ENCODE data around the gene SH3GLB2.

Gene SH3GLB2

DNA sequence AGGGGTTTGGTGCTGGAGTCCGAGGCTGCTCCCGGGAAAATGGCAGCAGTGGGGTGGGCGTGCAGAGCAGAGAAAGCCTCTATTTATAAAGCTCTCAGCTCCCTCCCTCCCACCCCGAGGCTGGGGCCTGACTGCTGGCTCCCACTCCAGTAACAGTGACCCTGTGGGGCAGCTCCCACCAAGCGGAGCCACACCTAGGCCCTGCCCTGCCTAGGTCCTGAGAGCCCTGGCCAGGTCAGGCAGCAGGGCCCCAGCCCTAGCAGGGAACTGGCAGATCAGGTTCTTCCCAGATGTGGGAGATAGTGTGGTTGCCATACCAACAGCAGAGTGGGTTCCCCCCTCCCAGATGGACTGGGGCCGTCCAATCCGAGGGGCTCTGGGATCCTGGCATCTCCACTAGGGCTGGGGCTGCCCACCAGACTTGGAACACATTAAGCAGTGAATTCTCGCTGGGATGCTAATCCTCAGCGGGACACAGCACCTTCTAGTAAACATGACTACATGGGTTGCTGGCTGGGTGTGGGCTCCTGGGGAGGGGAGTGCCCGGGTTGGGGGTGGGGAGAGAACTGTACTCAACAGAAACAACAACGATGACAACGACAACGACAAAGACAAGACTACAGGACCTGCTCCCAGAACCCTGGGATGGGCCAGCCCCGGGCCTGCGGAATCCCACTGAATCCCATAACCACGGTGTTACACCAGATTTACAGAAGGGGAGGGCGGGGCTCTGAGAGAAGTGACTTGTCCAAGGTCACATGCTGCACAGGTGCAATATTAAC, 1.5 kb downstream of the SH3GLB2 start:
- TF ChIP-seq, protein P1, sequence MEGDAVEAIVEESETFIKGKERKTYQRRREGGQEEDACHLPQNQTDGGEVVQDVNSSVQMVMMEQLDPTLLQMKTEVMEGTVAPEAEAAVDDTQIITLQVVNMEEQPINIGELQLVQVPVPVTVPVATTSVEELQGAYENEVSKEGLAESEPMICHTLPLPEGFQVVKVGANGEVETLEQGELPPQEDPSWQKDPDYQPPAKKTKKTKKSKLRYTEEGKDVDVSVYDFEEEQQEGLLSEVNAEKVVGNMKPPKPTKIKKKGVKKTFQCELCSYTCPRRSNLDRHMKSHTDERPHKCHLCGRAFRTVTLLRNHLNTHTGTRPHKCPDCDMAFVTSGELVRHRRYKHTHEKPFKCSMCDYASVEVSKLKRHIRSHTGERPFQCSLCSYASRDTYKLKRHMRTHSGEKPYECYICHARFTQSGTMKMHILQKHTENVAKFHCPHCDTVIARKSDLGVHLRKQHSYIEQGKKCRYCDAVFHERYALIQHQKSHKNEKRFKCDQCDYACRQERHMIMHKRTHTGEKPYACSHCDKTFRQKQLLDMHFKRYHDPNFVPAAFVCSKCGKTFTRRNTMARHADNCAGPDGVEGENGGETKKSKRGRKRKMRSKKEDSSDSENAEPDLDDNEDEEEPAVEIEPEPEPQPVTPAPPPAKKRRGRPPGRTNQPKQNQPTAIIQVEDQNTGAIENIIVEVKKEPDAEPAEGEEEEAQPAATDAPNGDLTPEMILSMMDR (IDR thresholded peaks at IDR 0.05; ENCODE audit: low read length) = no peak
- no peak for TF ChIP-seq EZH2 (IDR thresholded peaks at IDR 0.05; ENCODE audit: borderline replicate concordance, low read length)
- peak overlapping the region; percentile 95 for H3K9ac ChIP-seq (ENCODE audit: low read length)
- H3F3A ChIP-seq (ENCODE audit: insufficient read depth, low read length) = no peaks in the 10 kb centered on the region
- H2AFZ ChIP-seq (ENCODE audit: low read length) = no peak overlapping the region
- H3K27ac ChIP-seq (ENCODE audit: low read depth, low read length, poor library complexity, severe bottlenecking) = peak overlapping the region; percentile 51
- H3K4me3 ChIP-seq (ENCODE audit: low read depth, low read length, poor library complexity, severe bottlenecking) = peak overlapping the region; percentile 91
- no peaks in the 10 kb centered on the region for H3K36me3 ChIP-seq (ENCODE audit: insufficient read depth, low read length)
- peak overlapping the region; percentile 90 for H3K4me2 ChIP-seq (ENCODE audit: low read length)
- H4K20me1 ChIP-seq (ENCODE audit: insufficient read depth, low read length) = no peaks in the 10 kb centered on the region
- no peaks in the 10 kb centered on the region for H3K9me3 ChIP-seq (ENCODE audit: low read length)
- peaks cover 12% of the 10 kb centered on the region; the same call in 1 of the 2 replicates for H3K79me2 ChIP-seq (ENCODE audit: insufficient read depth, low read length)
- H3K4me1 ChIP-seq (ENCODE audit: insufficient read depth, low read length, severe bottlenecking) = peaks cover 56% of the 10 kb centered on the region
- no peaks in the 10 kb centered on the region for H3K9me2 ChIP-seq (ENCODE audit: low read depth, low read length)
- H3K27me3 ChIP-seq (ENCODE audit: insufficient read depth, low read length) = no peaks in the 10 kb centered on the region

DNA sequence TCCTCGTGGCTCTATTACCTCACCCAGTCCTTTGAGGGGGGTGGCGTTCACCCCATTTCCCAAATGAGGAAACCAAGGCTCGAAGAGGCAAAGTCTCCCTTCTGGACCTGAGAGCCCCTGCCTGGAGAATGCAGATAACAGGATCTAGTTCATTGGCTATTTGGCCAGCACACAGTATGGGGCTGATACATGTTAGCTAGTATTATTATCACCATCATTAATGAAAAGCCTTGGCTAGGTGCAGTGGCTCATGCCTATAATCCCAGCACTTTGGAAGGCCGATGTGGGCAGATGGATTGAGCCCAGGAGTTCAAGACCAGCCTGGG, 4.3 kb downstream of the SH3GLB2 start:
- Histone ChIP-seq H3F3A (ENCODE audit: insufficient read depth, low read length) (no peaks in the 10 kb centered on the region), H3K4me2 (ENCODE audit: low read length) (no peak overlapping the region), H3K9me2 (ENCODE audit: low read depth, low read length) (no peaks in the 10 kb centered on the region), H4K20me1 (ENCODE audit: insufficient read depth, low read length) (no peaks in the 10 kb centered on the region), H3K27me3 (ENCODE audit: insufficient read depth, low read length) (no peaks in the 10 kb centered on the region), H3K4me3 (ENCODE audit: low read depth, low read length, poor library complexity, severe bottlenecking) (no peak overlapping the region), H3K9me3 (ENCODE audit: low read length) (no peaks in the 10 kb centered on the region), H3K27ac (ENCODE audit: low read depth, low read length, poor library complexity, severe bottlenecking) (no peak overlapping the region), H3K4me1 (ENCODE audit: insufficient read depth, low read length, severe bottlenecking) (peaks cover 62% of the 10 kb centered on the region), H3K36me3 (ENCODE audit: insufficient read depth, low read length) (peaks cover 4% of the 10 kb centered on the region; the same call in 1 of the 2 replicates), H2AFZ (ENCODE audit: low read length) (no peak overlapping the region), H3K79me2 (ENCODE audit: insufficient read depth, low read length) (peaks cover 12% of the 10 kb centered on the region; the same call in 1 of the 2 replicates), H3K9ac (ENCODE audit: low read length) (no peak overlapping the region)
- TF ChIP-seq, protein P1 (IDR thresholded peaks at IDR 0.05; ENCODE audit: low read length) = no peak
- no peak for TF ChIP-seq EZH2 (IDR thresholded peaks at IDR 0.05; ENCODE audit: borderline replicate concordance, low read length)

DNA sequence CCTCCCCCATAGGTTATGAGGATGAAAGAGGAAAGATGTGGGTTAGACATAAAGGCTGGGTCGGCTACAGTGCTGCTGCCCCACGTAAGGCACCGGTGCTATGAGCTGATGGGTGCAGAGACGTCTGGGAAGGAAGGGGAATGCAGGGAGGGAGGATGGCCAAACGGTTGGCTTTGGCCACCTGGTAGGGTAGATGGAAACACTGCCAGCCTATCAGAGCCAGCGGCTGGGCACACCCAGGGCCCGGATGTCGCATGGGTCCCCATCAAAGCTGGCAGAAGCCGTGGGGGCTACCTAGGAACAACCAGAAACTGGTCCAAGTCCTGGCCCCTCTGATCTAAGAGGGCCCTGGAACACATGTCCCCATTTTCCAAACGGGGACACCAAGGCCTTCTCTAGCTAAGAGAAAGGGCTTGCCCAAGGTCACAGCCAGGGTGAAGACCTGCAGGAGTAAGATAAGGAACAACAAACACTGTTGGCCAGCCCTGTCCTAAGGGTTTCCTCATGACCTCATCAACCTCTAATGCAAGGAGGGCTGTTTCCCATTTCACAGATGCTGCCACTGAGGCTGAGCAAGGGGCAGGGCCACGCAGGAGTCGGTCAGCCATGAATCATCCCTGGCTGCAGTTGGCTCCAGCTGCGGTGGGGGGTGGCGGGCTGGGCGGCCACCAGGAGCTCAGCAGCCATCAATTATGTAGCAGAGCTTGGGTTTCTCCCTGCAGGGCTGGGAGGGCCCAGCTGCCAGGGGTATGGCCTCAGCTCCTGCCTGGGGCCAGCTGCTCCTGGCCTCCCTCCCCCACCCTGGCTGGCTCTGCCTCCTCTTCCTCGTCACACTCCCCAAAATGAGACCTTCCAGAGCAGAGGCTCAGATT, 4.9 kb downstream of the SH3GLB2 start:
- peaks cover 12% of the 10 kb centered on the region; the same call in 1 of the 2 replicates for H3K79me2 ChIP-seq (ENCODE audit: insufficient read depth, low read length)
- H4K20me1 ChIP-seq (ENCODE audit: insufficient read depth, low read length) = no peaks in the 10 kb centered on the region
- no peaks in the 10 kb centered on the region for H3K9me2 ChIP-seq (ENCODE audit: low read depth, low read length)
- H3K27ac ChIP-seq (ENCODE audit: low read depth, low read length, poor library complexity, severe bottlenecking) = peak overlapping the region; percentile 67
- H3K27me3 ChIP-seq (ENCODE audit: insufficient read depth, low read length) = no peaks in the 10 kb centered on the region
- H3K9me3 ChIP-seq (ENCODE audit: low read length) = no peaks in the 10 kb centered on the region
- no peak overlapping the region for H3K4me3 ChIP-seq (ENCODE audit: low read depth, low read length, poor library complexity, severe bottlenecking)
- no peak for TF ChIP-seq EZH2 (IDR thresholded peaks at IDR 0.05; ENCODE audit: borderline replicate concordance, low read length)
- TF ChIP-seq, protein P1 (IDR thresholded peaks at IDR 0.05; ENCODE audit: low read length) = no peak
- H3K4me2 ChIP-seq (ENCODE audit: low read length) = no peak overlapping the region
- H3K4me1 ChIP-seq (ENCODE audit: insufficient read depth, low read length, severe bottlenecking) = peaks cover 57% of the 10 kb centered on the region
- H3F3A ChIP-seq (ENCODE audit: insufficient read depth, low read length) = no peaks in the 10 kb centered on the region
- H2AFZ ChIP-seq (ENCODE audit: low read length) = no peak overlapping the region
- H3K36me3 ChIP-seq (ENCODE audit: insufficient read depth, low read length) = peaks cover 6% of the 10 kb centered on the region; the same call in 1 of the 2 replicates
- no peak overlapping the region; the same call in 1 of the 2 replicates for H3K9ac ChIP-seq (ENCODE audit: low read length)

Measured in OCI-LY1 (cell line).